SW480 (cell line): ENCODE results near the gene CTBP1.

Source experiments
- DNase-seq: peaks from one replicate; pipeline ENCODE4 v3.0.0-alpha.2; 2016; ENCODE audit warnings: low spot score

CTBP1 gene

GRCh38 chr4:1175635-1176229 lies 73.2 kb downstream of the CTBP1 start:
- DNase-seq = no peak

- DNase-seq = no peak
Observed at GRCh38 chr4:1174941-1175634, 73.8 kb downstream of the CTBP1 start.

- no peak for DNase-seq
Observed at GRCh38 chr4:1172971-1173757, 75.8 kb downstream of the CTBP1 start.

GRCh38 chr4:1172228-1172851 lies 76.6 kb downstream of the CTBP1 start, which contains the start of gene SPON2:
Gene SPON2, minus strand, starts transcription at chr4:1172583.
- DNase-seq = no peak

GRCh38 chr4:1171311-1172227 lies 77.4 kb downstream of the CTBP1 start:
- DNase-seq = no peak

GRCh38 chr4:1170976-1171310 lies 78.0 kb downstream of the CTBP1 start:
- DNase-seq = no peak

GRCh38 chr4:1170156-1170975 lies 78.6 kb downstream of the CTBP1 start:
- DNase-seq = no peak

GRCh38 chr4:1169691-1170096 lies 79.2 kb downstream of the CTBP1 start:
- no peak for DNase-seq

- DNase-seq = no peak
Observed at GRCh38 chr4:1169171-1169671, 79.7 kb downstream of the CTBP1 start.

GRCh38 chr4:1168191-1169101 lies 80.5 kb downstream of the CTBP1 start:
- no peak for DNase-seq

- no peak for DNase-seq
Observed at GRCh38 chr4:1167244-1167949, 81.5 kb downstream of the CTBP1 start.

GRCh38 chr4:1166509-1167243 lies 82.3 kb downstream of the CTBP1 start:
- DNase-seq = no peak

GRCh38 chr4:1164956-1165545 lies 83.9 kb downstream of the CTBP1 start:
- no peak for DNase-seq

GRCh38 chr4:1164444-1164843 lies 84.5 kb downstream of the CTBP1 start:
- DNase-seq = no peak

GRCh38 chr4:1164040-1164439 lies 84.9 kb downstream of the CTBP1 start:
- DNase-seq = no peak
